Measurements from ENCODE around the gene RGL3. TPM values are rescaled to one million over a fixed set of nuclear protein-coding genes. Genes with fewer than 3 reads are reported as not detected.

RGL3 gene
- total and polyA plus RNA-seq, 2 donors (not counting 1 experiment from before 2014, with no cell fraction given), result 0.20 to 4.0 TPM

DNA sequence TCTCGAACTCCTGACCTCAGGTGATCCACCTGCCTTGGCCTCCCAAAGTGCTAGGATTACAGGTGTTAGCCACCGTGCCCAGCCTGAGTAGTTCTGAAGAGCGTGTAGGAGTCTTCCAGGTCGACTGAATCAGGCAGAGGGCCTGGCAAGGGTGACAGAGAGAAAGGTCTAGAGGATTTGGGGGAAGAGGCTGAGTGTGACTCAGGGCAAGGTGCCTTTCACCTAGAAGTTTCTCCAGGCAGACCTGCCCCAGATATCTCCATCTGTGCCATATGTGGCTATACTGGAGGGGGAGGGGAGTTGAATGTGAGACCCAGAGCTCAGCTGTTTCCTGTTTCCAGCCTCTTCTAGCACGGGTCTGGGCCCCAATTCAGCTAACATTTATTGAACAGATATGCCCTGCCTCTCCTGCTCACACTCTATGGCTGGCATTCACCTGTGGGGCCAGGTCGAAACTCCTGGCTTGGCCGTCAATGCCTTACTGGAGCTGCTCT lies 71.5 kb downstream of the RGL3 start:
- peaks cover 11% of the 10 kb centered on the region for H3K4me1 ChIP-seq (ENCODE audit: control insufficient read depth, extremely low read depth, insufficient read depth, low read length)
- no peak overlapping the region for H3K4me2 ChIP-seq (ENCODE audit: extremely low read depth, insufficient read depth, low read length)
- no peaks in the 10 kb centered on the region for H3K79me2 ChIP-seq (ENCODE audit: control insufficient read depth, insufficient read depth, low read length)
- H3K4me3 ChIP-seq (replicated peaks in 1 of 4; ENCODE audit: control extremely low read depth in 1 of 4, insufficient read depth in 1 of 4, low read depth in 3 of 4, low read length in 4 of 4), result no peak overlapping the region
- no peak overlapping the region for H3K27ac ChIP-seq (ENCODE audit: insufficient read depth, low read length)
- TF ChIP-seq, protein P1, sequence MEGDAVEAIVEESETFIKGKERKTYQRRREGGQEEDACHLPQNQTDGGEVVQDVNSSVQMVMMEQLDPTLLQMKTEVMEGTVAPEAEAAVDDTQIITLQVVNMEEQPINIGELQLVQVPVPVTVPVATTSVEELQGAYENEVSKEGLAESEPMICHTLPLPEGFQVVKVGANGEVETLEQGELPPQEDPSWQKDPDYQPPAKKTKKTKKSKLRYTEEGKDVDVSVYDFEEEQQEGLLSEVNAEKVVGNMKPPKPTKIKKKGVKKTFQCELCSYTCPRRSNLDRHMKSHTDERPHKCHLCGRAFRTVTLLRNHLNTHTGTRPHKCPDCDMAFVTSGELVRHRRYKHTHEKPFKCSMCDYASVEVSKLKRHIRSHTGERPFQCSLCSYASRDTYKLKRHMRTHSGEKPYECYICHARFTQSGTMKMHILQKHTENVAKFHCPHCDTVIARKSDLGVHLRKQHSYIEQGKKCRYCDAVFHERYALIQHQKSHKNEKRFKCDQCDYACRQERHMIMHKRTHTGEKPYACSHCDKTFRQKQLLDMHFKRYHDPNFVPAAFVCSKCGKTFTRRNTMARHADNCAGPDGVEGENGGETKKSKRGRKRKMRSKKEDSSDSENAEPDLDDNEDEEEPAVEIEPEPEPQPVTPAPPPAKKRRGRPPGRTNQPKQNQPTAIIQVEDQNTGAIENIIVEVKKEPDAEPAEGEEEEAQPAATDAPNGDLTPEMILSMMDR (conservative IDR thresholded peaks at IDR 0.05 in 1 of 2, IDR thresholded peaks at IDR 0.05 in 1 of 2; ENCODE audit: low read depth in 1 of 2, low read length in 2 of 2), result no peak
- no peak for TF ChIP-seq EZH2 (IDR thresholded peaks at IDR 0.05; ENCODE audit: low read length, missing control alignments)
- no peaks in the 10 kb centered on the region for H3K27me3 ChIP-seq (ENCODE audit: control insufficient read depth, insufficient read depth, low read length)
- no peaks in the 10 kb centered on the region for H4K20me1 ChIP-seq (ENCODE audit: control insufficient read depth, extremely low read depth, insufficient read depth, low read length)
- H3K36me3 ChIP-seq (ENCODE audit: control insufficient read depth, insufficient read depth, low read length), result no peaks in the 10 kb centered on the region
- DNase-seq (ENCODE audit: low read depth in 2 of 2), result no peak
- no peak overlapping the region for H3K9ac ChIP-seq (ENCODE audit: insufficient read depth, low read length)
- H3K9me3 ChIP-seq (ENCODE audit: control insufficient read depth, insufficient read depth, low read depth, low read length), result no peaks in the 10 kb centered on the region
- no peak overlapping the region for H2AFZ ChIP-seq (ENCODE audit: low read length)

DNA sequence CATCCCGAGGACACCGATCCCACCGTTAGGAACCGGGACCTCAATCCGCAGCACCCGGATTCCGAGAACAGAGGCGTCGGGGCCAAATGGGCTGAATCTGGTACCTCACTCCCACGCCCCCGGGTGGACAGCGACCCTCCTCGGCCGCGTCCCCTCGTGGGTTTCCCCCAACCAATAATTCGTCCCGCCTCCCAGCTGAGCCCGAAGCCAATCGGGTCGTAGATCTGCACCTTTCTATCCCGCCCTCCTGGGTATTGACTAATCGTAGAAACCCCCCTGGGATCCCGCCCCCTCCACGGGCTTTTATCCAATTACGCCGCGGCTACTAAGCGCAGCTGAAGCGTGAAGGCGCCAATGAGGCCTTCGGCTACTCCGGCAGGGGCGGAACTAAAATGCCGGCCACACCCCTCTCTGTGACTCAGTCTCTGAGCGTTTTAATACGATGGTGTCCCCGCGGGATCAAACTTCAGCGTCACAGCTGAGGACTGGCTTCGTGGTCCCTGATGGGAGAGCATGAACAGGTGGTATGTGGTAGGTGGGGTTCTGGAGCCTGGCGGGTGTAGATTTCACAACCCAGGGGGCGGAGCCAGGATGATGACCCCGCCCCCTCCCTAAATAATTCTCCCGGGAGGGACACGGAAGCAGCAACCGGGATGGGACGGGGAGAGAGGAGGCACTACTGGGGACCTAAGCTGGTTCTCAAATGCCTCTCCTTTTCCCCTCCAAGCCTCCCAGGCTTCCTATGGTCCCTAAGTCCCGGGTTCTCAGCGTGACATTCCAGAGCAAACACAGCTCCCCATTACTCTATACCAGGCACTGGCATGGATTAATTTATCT lies 72.8 kb downstream of the RGL3 start, which contains the start of the genes CCDC159 and TMEM205:
Gene CCDC159, plus strand, starts transcription at position 416 of the 837 bp plus-strand sequence. Its CDS starts 88 bp downstream, at position 504.
Gene TMEM205, minus strand, starts transcription at position 165 of the 837 bp plus-strand sequence. CDS start 649 bp downstream, outside the sequence.
- Histone ChIP-seq H3K4me2 (ENCODE audit: extremely low read depth, insufficient read depth, low read length) (peak within 1 kb of the TSS; percentile 95), H3K27ac (ENCODE audit: insufficient read depth, low read length) (peak within 1 kb of the TSS; percentile 85)

More for the DNA sequence above, 72.8 kb downstream of the RGL3 start, which contains the start of the genes CCDC159 and TMEM205:
- TF ChIP-seq EZH2 (IDR thresholded peaks at IDR 0.05; ENCODE audit: low read length, missing control alignments), result no peak
- TF ChIP-seq, protein P1 (conservative IDR thresholded peaks at IDR 0.05 in 1 of 2, IDR thresholded peaks at IDR 0.05 in 1 of 2; ENCODE audit: low read depth in 1 of 2, low read length in 2 of 2), result no peak
- Histone ChIP-seq H3K79me2 (ENCODE audit: control insufficient read depth, insufficient read depth, low read length) (no peaks in the 10 kb centered on the region), H3K4me1 (ENCODE audit: control insufficient read depth, extremely low read depth, insufficient read depth, low read length) (peaks cover 11% of the 10 kb centered on the region), H3K36me3 (ENCODE audit: control insufficient read depth, insufficient read depth, low read length) (peaks cover 2% of the 10 kb centered on the region), H3K9ac (ENCODE audit: insufficient read depth, low read length) (peak within 1 kb of the TSS; percentile 73), H2AFZ (ENCODE audit: low read length) (peak within 1 kb of the TSS; percentile 89), H3K9me3 (ENCODE audit: control insufficient read depth, insufficient read depth, low read depth, low read length) (no peaks in the 10 kb centered on the region), H4K20me1 (ENCODE audit: control insufficient read depth, extremely low read depth, insufficient read depth, low read length) (no peaks in the 10 kb centered on the region), H3K27me3 (ENCODE audit: control insufficient read depth, insufficient read depth, low read length) (no peaks in the 10 kb centered on the region), H3K4me3 (replicated peaks in 1 of 4; ENCODE audit: control extremely low read depth in 1 of 4, insufficient read depth in 1 of 4, low read depth in 3 of 4, low read length in 4 of 4) (peak within 1 kb of the TSS; percentile 66 to 90 (median 84))
- peak; percentile 99 for DNase-seq (ENCODE audit: low read depth in 2 of 2)
